Measurements from ENCODE around the gene CXCL13. TPM values are rescaled to one million over a fixed set of nuclear protein-coding genes. Genes with fewer than 3 reads are reported as not detected.
A peak's percentile ranks its signal among the peaks of the same experiment; 100 is the strongest.

CXCL13 gene
- polyA plus RNA-seq, 3 donors: not detected

DNA sequence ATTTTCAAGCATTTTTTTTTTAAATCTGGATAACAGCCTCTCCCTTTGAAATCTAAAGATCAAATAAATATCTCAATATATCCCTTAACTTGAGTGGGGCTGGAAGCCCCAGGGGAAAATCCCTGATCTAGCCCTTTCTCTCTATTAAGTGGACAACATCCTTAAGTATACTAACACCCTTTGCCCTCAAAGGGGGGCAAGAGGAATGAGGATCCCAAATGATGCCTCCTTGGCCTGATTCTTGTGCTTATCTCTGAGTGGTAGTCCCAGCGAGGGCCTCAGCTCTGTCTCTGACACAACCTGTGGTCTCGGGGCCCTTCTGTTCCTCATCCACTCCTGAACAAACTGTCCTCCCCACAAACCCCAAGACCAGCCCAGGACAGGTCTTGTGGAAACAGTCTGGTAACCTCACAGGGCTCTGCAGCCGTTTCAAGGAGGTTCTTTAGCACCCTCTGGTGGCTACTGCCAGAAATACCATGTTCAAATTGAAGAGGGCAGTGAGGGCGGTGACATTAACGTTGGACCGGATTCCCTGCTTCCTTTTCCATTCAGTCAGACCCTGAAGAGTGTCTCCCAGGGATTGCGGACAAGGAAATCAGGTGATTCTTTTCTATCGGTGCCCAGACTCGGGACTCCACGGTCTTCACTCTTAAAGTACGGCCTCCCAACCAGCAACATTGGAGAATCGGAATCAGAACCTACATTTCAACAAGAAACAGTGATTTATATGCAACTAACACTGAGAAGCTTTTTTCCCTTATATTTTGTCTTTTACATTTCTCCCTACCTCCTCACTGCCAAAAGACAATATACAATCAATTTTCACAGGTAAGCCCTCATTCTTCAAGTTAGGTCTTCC, 13.0 kb downstream of the CXCL13 start:
- H3K4me3 Mint-ChIP-seq: peak overlapping the region in 1 of 2 donors; percentile 49
- no peak overlapping the region for H3K4me3 ChIP-seq (replicated peaks in 1 of 3; ENCODE audit: low read depth in 2 of 3, low read length in 3 of 3)

DNA sequence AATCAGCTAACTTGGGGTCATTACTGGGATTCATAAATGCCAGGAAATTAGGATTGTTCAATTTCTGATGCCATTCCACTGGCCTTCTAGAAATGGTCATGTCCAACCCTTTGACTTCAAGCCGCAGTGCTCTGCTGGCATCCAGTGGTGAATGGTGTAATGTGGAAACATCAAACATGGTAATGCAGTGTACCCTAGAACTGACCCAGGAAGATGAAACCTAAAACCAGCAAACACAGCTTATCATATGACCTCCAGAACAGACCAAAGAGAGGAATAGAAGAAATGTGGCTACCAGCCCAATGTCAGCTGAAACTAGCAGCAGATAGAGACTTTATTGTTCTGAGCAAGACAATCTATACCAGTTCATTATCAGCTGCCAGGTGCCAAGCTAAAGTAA, 13.8 kb downstream of the CXCL13 start:
- no peak overlapping the region for H3K27ac ChIP-seq (ENCODE audit: low read depth in 1 of 2, low read length in 2 of 2)
- H4K20me1 ChIP-seq (ENCODE audit: insufficient read depth, low read length): no peaks in the 10 kb centered on the region
- H3K27me3 ChIP-seq (ENCODE audit: control insufficient read depth in 2 of 2, insufficient read depth in 2 of 2, low read length in 2 of 2): no peaks in the 10 kb centered on the region
- no peak overlapping the region for H3K4me3 ChIP-seq (replicated peaks in 1 of 3; ENCODE audit: low read depth in 2 of 3, low read length in 3 of 3)
- no peak overlapping the region for H3K4me2 ChIP-seq (replicated peaks; ENCODE audit: extremely low read depth, low read length, poor library complexity, severe bottlenecking)
- H3K9me3 ChIP-seq (replicated peaks in 1 of 2; ENCODE audit: control insufficient read depth in 1 of 2, insufficient read depth in 1 of 2, low read length in 2 of 2): no peaks in the 10 kb centered on the region
- DNase-seq: no peak
- no peak overlapping the region for H3K9ac ChIP-seq (ENCODE audit: insufficient read depth, low read length, poor library complexity, severe bottlenecking)
- H2AFZ ChIP-seq (ENCODE audit: insufficient read depth, low read depth, low read length, poor library complexity, severe bottlenecking): no peak overlapping the region
- H3K4me1 ChIP-seq (ENCODE audit: control insufficient read depth in 1 of 2, insufficient read depth in 2 of 2, low read length in 2 of 2): no peaks in the 10 kb centered on the region
- Mint-ChIP-seq H3K9me3 (no peaks in the 10 kb centered on the region), H3K4me1 (peaks cover 4% of the 10 kb centered on the region), H3K27ac (no peak overlapping the region), H3K27me3 (ENCODE audit: low read depth in 3 of 3) (peaks cover 0 to 6% (median 3%) of the 10 kb centered on the region in 3 donors), H3K36me3 (no peaks in the 10 kb centered on the region), H3K4me3 (no peak overlapping the region)
- no peaks in the 10 kb centered on the region for H3K36me3 ChIP-seq (replicated peaks in 1 of 2; ENCODE audit: control insufficient read depth in 1 of 2, insufficient read depth in 2 of 2, low read length in 2 of 2)
- TF ChIP-seq, protein P1, sequence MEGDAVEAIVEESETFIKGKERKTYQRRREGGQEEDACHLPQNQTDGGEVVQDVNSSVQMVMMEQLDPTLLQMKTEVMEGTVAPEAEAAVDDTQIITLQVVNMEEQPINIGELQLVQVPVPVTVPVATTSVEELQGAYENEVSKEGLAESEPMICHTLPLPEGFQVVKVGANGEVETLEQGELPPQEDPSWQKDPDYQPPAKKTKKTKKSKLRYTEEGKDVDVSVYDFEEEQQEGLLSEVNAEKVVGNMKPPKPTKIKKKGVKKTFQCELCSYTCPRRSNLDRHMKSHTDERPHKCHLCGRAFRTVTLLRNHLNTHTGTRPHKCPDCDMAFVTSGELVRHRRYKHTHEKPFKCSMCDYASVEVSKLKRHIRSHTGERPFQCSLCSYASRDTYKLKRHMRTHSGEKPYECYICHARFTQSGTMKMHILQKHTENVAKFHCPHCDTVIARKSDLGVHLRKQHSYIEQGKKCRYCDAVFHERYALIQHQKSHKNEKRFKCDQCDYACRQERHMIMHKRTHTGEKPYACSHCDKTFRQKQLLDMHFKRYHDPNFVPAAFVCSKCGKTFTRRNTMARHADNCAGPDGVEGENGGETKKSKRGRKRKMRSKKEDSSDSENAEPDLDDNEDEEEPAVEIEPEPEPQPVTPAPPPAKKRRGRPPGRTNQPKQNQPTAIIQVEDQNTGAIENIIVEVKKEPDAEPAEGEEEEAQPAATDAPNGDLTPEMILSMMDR (IDR thresholded peaks at IDR 0.05): no peak
- no CpG with 5 or more reads among the region's 1 CpG for WGBS (ENCODE audit: insufficient coverage)
- intact Hi-C loops (cut with micrococcal nuclease): no loop called here
- no peaks in the 10 kb centered on the region for H3K79me2 ChIP-seq (ENCODE audit: insufficient read depth, low read length)

More for the DNA sequence above, 13.0 kb downstream of the CXCL13 start:
- H3K27ac ChIP-seq (ENCODE audit: low read depth in 1 of 2, low read length in 2 of 2): no peak overlapping the region
- H4K20me1 ChIP-seq (ENCODE audit: insufficient read depth, low read length): no peaks in the 10 kb centered on the region
- Mint-ChIP-seq H3K27me3 (ENCODE audit: low read depth in 3 of 3) (peaks cover 0 to 6% (median 3%) of the 10 kb centered on the region in 3 donors), H3K9me3 (no peaks in the 10 kb centered on the region), H3K4me1 (peaks cover 4% of the 10 kb centered on the region), H3K27ac (peak overlapping the region in 1 of 7 donors; percentile 32), H3K36me3 (no peaks in the 10 kb centered on the region)
- no peak overlapping the region for H3K4me2 ChIP-seq (replicated peaks; ENCODE audit: extremely low read depth, low read length, poor library complexity, severe bottlenecking)
- H3K9ac ChIP-seq (ENCODE audit: insufficient read depth, low read length, poor library complexity, severe bottlenecking): no peak overlapping the region
- H2AFZ ChIP-seq (ENCODE audit: insufficient read depth, low read depth, low read length, poor library complexity, severe bottlenecking): no peak overlapping the region
- H3K27me3 ChIP-seq (ENCODE audit: control insufficient read depth in 2 of 2, insufficient read depth in 2 of 2, low read length in 2 of 2): no peaks in the 10 kb centered on the region
- DNase-seq: peak; percentile 18 to 40 (median 37)
- no peaks in the 10 kb centered on the region for H3K9me3 ChIP-seq (replicated peaks in 1 of 2; ENCODE audit: control insufficient read depth in 1 of 2, insufficient read depth in 1 of 2, low read length in 2 of 2)
- TF ChIP-seq, protein P1 (IDR thresholded peaks at IDR 0.05): peak; percentile 86
- no peaks in the 10 kb centered on the region for H3K36me3 ChIP-seq (replicated peaks in 1 of 2; ENCODE audit: control insufficient read depth in 1 of 2, insufficient read depth in 2 of 2, low read length in 2 of 2)
- intact Hi-C loops (cut with micrococcal nuclease): no loop called here
- no peaks in the 10 kb centered on the region for H3K79me2 ChIP-seq (ENCODE audit: insufficient read depth, low read length)
- H3K4me1 ChIP-seq (ENCODE audit: control insufficient read depth in 1 of 2, insufficient read depth in 2 of 2, low read length in 2 of 2): no peaks in the 10 kb centered on the region
- 6% methylated on average over 11 of the region's 12 CpGs for WGBS (ENCODE audit: insufficient coverage)

Data from CD14-positive monocyte (primary cell).